GM18909 (cell line): ENCODE measurements around the gene PLPPR5.
"Not testable (repeated sequence)": the region's sequence is repeated elsewhere in the genome, so short reads cannot be mapped to it uniquely, and the experiment has no call there.

Source experiments
- ATAC-seq: cut with Tn5 transposase; IDR thresholded peaks from one replicate; pipeline ENCODE4 v1.9.1; 2021; ENCODE audit warnings: mild to moderate bottlenecking; ENCODE audit not compliant: unreplicated experiment, poor library complexity

Gene PLPPR5, protein sequence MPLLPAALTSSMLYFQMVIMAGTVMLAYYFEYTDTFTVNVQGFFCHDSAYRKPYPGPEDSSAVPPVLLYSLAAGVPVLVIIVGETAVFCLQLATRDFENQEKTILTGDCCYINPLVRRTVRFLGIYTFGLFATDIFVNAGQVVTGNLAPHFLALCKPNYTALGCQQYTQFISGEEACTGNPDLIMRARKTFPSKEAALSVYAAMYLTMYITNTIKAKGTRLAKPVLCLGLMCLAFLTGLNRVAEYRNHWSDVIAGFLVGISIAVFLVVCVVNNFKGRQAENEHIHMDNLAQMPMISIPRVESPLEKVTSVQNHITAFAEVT

GRCh38 chr1:99004861-99005442 lies at the start of gene PLPPR5:
Gene PLPPR5, minus strand, starts transcription at chr1:99004861. Its CDS starts 190 bp downstream, at chr1:99004671.
- no peak for ATAC-seq

DNA sequence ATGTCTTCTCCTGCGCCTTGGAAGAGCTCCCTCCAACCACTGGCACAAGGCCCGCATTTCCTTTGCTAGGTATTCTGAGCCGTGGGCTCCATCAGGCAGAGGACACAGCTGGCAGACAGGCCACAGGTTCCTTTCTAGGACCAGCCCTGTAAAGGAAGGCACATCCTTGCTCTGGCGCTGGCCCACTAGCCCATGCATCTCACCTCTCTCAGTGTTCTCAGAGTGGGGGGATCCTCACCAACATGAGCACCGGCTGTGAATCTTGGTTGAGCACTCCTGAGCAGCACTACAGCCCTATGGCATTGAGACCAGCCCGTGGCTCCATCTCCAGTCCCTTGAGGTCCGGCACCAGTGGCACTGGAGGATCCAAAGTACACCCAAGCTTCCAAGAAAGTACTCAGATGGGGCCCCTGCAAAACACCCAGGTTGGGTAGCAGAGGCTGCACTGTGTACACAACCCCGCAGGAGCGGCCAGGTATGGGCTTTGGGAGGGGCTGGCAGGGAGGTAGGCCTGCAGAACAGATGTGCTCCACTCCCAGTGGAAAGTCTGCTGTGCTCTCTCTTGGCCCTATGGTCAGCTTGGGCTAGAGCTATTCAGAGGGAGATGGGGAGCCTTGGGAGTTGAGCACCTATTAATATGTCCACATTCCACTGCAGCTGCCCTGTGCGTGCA lies 47.1 kb upstream of the PLPPR5 start:
- ATAC-seq, result no peak

- ATAC-seq, result no peak
Observed at GRCh38 chr1:99049745-99050144, 45.1 kb upstream of the PLPPR5 start.

DNA sequence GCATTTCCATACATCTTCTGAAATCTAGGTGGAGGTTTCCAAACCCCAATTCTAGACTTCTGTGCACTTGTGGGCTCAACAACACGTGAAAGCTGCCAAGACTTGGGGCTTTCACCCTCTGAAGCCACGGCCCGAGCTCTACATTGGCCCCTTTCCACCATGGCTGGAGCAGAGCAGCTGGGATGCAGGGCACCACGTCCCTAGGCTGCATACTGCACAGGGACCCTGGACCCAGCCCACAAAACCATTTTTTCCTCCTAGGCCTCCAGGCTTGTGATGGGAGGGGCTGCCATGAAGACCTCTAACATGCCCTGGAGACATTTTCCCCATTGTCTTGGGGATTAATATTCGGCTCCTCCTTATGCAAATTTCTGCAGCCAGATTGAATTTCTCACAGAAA lies 32.1 kb upstream of the PLPPR5 start:
- not testable (repeated sequence) for ATAC-seq

- no peak for ATAC-seq
Observed at GRCh38 chr1:99018313-99018712, 13.7 kb upstream of the PLPPR5 start.

DNA sequence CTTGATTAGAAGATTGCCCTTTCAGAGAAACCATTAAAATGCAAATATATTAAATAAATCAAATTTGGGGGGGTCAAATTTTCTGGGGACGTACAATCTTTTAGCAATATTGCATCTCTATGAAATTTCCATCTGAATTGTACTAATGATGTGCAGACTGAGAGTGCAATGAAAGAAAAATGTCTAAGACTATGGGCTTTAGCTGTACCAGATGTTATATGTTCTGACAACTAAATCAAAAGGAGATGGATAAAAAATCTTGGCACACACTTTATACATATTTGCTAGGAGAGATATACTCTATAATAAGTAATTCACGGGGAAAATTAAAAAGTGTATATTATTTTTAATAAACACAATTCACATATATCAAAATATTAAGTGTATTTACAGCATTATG lies 13.0 kb upstream of the PLPPR5 start:
- ATAC-seq, result no peak

DNA sequence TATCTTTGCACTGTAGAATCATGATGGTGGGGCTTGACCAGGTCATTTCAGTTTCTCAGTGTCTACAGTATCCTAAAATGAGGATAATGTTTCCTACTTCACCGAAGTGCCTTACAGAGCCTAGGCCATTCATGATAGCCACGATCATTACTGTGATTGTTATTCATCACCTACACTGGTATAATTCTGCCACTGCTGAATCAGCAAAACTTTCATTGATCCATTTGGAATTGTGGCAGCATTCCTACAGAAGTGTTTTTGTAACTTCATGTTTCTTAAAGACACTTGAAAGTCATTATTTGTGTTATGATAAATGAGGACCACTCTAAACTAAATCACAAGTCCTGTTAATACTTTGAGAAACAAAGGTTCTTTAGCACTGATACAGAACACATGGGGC lies 6.0 kb upstream of the PLPPR5 start:
- no peak for ATAC-seq

- ATAC-seq, result no peak
Observed at GRCh38 chr1:99007366-99007765, 2.7 kb upstream of the PLPPR5 start.

DNA sequence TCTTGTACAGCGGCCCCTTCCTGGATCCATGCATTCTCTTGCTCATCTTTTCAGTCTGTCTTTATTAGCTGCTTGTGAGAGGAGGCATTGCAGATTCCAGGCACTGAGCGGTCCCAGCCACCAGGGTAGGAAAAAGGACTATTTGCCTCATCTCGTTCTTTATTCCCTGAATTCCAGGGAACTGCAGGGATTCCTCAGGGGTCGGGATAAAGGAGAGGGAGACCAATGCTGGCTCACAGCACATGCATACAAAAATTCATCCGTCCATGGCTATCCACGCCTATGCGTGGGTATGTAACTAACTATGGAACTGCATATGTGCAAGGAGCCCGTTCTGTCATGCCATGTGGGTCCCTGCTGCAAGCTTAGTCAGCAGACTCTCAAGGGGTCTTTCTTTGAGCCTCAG lies 879 bp upstream of the PLPPR5 start:
- no peak for ATAC-seq

DNA sequence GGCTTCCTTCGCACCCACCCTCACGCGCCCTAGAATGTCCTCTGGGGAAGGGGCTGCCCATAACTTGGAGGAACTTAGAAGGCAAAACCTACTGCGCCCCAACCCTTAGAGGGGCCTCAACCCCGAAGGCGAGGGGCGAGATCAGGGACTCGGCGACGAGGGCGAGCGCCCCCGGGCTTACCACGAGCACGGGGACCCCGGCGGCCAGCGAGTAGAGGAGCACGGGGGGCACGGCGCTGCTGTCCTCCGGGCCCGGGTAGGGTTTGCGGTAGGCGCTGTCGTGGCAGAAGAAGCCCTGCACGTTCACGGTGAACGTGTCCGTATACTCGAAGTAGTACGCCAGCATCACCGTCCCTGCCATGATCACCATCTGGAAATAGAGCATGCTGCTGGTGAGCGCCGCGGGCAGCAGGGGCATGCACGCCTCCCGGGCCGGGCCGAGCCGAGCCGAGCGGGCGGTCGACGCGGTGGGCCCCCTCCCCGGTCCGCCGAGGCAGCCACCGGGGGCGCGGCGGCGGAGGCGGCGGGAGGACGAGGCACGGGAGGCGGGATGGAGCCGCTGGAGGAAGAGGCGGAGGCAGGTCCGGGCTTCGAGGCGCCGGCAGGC lies 304 bp downstream of the PLPPR5 start:
- no peak for ATAC-seq

DNA sequence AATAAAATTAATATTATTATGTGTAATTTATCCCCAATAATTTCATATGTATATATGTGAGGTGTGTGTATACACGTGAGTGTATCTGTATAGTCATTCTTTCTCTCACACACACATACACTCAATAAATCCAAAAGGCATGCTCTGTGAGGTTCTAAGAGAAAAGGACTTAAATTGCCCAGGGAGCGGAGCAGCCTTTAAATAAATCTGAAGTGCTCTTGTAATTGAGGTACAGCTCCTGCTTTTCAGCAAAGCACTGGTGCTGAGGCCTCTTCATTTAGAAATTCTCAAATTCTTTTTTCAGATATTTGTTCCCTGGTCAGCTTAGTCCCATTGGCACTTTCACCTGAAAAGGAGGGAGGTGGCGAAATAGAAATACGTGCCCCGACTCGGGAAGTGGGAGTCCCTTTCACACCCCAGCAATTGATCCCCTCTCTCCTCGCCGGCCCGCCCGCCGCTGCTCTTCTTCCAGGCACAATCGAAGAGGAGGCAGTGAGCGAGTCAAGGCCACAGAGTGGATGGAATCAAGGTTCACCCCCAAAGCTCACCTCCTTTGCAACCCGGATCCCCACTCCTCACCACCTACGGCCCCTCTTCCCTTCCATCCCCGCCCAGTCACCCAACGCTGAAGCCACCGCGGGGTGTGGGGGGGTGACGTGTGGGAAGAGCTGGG lies 944 bp downstream of the PLPPR5 start:
- ATAC-seq, result no peak

DNA sequence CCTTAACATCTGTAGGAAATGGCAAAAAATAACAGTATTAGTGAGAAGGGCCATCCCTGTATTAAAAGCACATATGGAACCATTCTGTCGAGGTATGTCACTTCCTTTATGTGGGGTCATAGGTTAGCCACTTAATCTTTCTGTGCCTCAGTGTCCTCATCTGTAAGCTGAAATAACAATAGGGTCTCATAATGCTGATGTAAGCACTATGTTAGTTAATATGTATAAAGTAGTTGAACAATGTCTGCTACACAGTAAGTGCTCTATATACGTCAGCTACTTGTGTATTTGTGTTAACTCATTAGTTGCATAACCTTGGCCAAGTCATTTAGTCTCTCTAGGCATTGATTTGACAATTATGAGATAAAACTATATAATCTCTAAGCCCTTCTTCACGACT lies 11.8 kb downstream of the PLPPR5 start:
- ATAC-seq, result no peak

DNA sequence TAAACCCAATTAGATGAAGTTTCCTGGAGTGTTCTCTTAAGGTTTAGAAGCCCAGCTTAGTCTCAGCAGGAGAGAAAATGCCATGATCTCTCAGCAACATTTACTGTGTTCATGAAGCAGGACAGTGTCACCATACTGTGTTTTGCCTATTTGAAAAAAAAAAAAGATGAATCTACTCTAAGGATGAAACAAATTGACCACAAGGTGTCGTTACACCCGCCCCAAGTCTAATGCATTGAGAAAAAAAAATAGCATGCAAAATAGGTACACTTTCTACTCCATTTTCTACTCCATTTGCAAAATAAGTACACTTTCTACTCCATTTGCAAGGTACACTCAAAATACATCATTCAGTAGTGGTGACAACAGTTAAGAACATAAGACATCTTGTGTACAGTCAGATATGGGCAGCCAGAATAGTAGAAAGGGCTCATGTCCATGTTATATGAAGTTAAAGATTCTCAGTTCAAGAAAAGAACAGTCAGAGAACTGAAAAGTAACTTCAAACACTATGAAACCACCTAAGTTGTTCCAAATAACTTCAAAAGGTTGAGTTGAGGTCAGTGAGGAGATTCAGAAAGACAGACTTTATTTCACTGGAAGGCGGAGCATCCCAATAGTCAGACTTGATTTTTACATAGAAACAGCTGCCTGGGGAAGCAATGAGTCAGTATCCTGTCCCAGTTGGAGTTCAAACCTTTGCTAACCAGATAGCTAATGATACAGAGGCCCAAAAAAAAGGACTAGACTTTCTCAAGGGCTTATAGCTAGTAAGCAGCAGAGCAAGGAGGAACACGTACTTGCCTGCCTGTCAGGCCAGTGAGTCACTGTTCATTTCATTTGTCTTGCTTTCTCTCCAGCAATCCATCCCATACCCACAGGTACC lies 13.3 kb downstream of the PLPPR5 start:
- peak; percentile 63 for ATAC-seq

DNA sequence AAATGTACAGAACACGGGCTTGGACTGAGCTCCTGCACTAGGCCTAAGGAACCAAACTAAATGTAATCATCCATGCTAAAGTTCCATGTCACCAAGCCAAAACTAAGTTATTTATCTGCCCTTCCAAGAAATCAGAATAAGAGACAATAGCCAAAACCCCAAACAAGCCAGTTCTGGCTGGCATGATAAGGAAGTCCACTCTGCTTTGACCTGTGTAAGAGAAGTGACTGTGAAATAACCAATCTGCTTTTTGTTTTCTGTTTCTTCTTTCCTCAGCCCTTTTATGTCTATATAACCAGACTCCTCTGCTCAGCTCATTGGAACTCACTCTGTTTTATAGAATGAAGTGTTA lies 15.1 kb downstream of the PLPPR5 start:
- ATAC-seq, result no peak

GRCh38 chr1:98988904-98989555 lies 15.6 kb downstream of the PLPPR5 start:
- peak; percentile 71 for ATAC-seq

GRCh38 chr1:98985687-98986086 lies 19.0 kb downstream of the PLPPR5 start:
- ATAC-seq, result no peak

DNA sequence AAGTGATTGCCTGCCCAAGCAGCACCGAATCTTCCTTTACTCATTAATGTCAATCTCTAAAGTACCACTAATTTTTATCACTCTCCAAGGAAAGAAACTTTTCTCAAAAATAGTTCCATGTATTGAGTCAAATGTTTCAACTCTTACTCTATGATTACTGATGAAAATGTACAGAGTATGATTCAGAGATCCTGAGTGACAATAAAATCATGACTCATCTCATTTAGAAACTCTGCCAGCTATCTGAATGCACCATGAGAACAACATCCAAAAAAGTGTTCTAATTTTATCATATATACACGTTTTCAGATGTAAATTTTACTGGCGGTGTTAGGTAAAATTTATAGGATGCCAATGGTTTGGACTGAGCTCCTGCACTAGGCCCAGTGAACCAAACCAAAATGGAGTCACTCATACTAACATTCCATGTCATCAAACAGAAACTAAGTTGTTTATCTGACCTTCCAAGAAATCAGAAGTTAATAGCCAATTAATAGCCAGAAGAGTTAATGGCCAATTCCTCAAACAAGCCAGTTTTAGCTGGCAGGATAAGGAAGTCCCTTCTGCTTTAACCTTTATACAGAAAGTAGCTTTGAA lies 22.6 kb downstream of the PLPPR5 start:
- ATAC-seq, result no peak

GRCh38 chr1:98979463-98979862 lies 25.2 kb downstream of the PLPPR5 start:
- ATAC-seq, result no peak

- ATAC-seq, result no peak
Observed at GRCh38 chr1:98975810-98976209, 28.9 kb downstream of the PLPPR5 start.
